GM21619 (cell line): ENCODE measurements around the gene TNIK.

Experiments
- ATAC-seq: cut with Tn5 transposase; IDR thresholded peaks from one replicate; pipeline ENCODE4 v1.9.1; 2021; ENCODE audit not compliant: unreplicated experiment

The TNIK gene

DNA sequence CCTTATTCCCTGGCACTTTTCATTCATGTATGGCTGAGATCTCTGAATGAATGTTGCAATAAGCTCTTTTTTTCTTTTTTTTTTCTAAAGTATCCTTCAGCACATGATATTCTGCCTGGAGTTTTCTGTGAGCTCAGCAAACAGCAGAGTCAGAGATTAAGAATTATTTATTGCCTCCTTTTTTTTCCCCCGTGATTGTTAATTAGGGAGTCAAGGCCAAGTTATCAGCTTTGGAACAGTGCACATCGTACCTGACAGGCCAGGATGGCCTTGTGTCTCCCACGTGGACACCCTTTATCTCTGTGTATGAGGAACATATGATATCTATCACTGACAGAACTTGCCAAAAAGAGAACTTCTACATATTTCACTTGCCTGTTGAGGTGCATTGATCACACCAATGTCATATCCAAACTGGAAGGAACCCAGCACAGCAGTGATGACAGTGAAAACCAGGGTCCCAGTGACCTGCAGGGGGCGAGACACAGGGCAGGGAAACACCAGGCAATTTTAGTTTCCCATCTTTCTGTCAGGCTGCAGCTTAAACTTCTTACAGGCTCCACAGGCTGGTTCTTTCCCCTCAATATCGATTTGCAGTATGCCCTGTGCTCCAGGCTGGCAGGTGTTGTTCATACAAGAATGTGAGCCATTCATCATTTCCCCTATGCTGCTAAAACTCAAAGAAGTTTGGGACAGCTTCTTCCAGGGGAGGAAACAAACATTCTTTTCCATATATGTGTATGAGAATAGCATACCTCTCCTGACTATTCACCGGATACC is 441.9 kb downstream of the TNIK start:
- no peak for ATAC-seq

DNA sequence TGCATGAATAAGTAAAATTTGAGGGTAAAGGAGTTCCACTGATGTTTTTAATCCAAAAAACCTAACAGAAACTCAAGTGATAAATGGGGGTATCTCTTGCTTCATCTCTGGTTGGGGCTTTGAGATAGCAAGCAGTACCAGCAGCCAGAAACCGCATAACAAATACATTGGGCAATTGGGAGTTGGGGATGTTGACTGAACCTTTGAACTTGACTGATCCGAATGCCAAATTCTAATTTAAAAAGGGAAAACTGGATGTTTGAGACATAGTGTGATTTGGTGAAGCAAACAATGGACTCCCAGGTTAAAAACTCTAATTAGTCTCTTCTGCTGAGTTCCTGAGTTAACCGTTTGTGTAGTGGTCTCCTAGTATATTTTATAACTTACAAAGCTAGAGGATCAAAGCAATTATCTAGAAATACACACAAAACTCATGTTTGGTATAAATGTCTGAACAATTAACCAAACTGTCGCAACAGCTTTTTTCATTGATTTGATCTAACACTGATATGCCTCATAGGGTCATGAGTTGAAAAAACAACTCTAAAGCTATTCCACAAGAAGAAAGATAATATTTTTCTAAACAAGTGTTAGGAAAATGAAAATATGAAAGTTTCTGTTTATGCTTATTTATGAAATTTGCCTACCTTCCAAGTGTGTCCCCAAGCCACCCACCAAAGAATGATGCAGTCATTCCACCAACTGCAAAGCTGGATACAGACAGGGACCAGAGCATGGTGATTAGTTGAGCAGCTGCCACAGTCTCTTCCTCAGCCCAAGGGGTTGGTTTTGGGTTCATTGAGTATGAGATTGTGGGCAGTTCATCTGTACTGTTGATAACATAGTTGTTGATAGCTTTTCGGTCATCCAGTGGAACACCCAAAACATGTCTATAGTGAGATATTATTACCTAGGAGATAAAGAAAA is 446.1 kb downstream of the TNIK start:
- ATAC-seq = no peak

DNA sequence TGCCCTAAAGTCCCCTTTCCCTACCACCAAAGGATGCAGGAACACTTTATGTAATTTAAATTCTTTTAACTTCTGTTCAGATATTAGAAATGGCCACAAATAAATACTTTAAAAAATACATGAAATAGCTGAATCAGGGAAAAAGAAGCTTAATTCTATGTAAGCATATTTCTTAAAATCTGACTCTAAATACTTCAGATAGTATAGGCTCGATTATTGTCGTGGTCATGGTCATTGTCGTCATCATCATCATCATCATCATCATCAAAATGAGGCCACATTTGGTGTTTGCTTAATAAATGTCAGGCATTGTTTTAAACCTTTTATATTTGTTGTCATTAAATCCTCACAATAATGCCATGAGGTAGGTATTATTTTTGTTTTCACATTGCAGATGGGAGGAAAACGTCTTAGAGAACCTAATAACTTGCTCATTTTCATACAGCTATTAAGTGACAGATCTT is 448.3 kb downstream of the TNIK start:
- no peak for ATAC-seq
